ENCODE data around the gene MRPS17.

Gene MRPS17

GRCh38 chr7:55969391-55969790, 17.7 kb downstream of the MRPS17 start:
- H3K4me2 ChIP-seq (ENCODE audit: low read length) = no peak overlapping the region
- H3K27ac ChIP-seq = no peak overlapping the region
- no peak overlapping the region for H3K4me3 ChIP-seq (ENCODE audit: low read depth, low read length)
- H3K27me3 ChIP-seq (ENCODE audit: control insufficient read depth, insufficient read depth, low read length) = no peaks in the 10 kb centered on the region
- peaks cover 39% of the 10 kb centered on the region for H3K79me2 ChIP-seq
- H3K4me1 ChIP-seq = peaks cover 9% of the 10 kb centered on the region
- TF ChIP-seq, protein P1, sequence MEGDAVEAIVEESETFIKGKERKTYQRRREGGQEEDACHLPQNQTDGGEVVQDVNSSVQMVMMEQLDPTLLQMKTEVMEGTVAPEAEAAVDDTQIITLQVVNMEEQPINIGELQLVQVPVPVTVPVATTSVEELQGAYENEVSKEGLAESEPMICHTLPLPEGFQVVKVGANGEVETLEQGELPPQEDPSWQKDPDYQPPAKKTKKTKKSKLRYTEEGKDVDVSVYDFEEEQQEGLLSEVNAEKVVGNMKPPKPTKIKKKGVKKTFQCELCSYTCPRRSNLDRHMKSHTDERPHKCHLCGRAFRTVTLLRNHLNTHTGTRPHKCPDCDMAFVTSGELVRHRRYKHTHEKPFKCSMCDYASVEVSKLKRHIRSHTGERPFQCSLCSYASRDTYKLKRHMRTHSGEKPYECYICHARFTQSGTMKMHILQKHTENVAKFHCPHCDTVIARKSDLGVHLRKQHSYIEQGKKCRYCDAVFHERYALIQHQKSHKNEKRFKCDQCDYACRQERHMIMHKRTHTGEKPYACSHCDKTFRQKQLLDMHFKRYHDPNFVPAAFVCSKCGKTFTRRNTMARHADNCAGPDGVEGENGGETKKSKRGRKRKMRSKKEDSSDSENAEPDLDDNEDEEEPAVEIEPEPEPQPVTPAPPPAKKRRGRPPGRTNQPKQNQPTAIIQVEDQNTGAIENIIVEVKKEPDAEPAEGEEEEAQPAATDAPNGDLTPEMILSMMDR (IDR thresholded peaks at IDR 0.05) = no peak
- no peak overlapping the region for H2AFZ ChIP-seq
- H3K9ac ChIP-seq = no peak overlapping the region
- H3K9me3 ChIP-seq (ENCODE audit: control insufficient read depth, low read length) = no peaks in the 10 kb centered on the region
- H3K36me3 ChIP-seq (ENCODE audit: control insufficient read depth, insufficient read depth, low read length) = no peaks in the 10 kb centered on the region

DNA sequence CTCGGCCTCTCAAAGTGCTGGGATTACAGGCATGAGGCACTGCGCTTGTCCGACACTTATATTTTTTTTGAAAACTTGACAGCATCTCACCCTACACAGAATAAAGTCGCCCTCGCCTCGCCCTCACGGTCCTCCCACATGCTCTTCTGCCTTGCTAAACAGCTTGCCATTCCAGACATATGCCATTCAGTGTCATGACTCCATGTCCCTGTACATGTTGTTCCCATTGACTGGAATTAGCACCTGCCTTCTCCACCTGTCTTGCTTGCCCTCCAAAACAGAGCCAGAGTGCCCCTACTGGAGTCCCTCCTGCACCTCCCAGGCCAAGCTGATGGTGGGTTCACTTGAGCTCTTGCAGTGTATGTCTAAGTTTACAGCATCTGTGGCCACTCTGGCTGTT, 18.9 kb downstream of the MRPS17 start:
- Histone ChIP-seq H3K9ac (no peak overlapping the region), H3K36me3 (ENCODE audit: control insufficient read depth, insufficient read depth, low read length) (no peaks in the 10 kb centered on the region), H2AFZ (no peak overlapping the region), H3K4me3 (ENCODE audit: low read depth, low read length) (no peak overlapping the region), H3K4me2 (ENCODE audit: low read length) (no peak overlapping the region), H3K79me2 (peaks cover 43% of the 10 kb centered on the region), H3K27ac (no peak overlapping the region), H3K9me3 (ENCODE audit: control insufficient read depth, low read length) (no peaks in the 10 kb centered on the region), H3K4me1 (peaks cover 9% of the 10 kb centered on the region), H3K27me3 (ENCODE audit: control insufficient read depth, insufficient read depth, low read length) (no peaks in the 10 kb centered on the region)
- TF ChIP-seq, protein P1 (IDR thresholded peaks at IDR 0.05) = no peak

GRCh38 chr7:55970978-55971377, 19.3 kb downstream of the MRPS17 start:
- TF ChIP-seq, protein P1 (IDR thresholded peaks at IDR 0.05) = no peak
- Histone ChIP-seq H3K4me1 (peaks cover 9% of the 10 kb centered on the region), H3K36me3 (ENCODE audit: control insufficient read depth, insufficient read depth, low read length) (no peaks in the 10 kb centered on the region), H3K9ac (no peak overlapping the region), H3K4me2 (ENCODE audit: low read length) (no peak overlapping the region), H3K4me3 (ENCODE audit: low read depth, low read length) (no peak overlapping the region), H3K79me2 (peaks cover 39% of the 10 kb centered on the region), H3K9me3 (ENCODE audit: control insufficient read depth, low read length) (no peaks in the 10 kb centered on the region), H3K27ac (no peak overlapping the region), H3K27me3 (ENCODE audit: control insufficient read depth, insufficient read depth, low read length) (no peaks in the 10 kb centered on the region), H2AFZ (peak overlapping the region; percentile 25)

DNA sequence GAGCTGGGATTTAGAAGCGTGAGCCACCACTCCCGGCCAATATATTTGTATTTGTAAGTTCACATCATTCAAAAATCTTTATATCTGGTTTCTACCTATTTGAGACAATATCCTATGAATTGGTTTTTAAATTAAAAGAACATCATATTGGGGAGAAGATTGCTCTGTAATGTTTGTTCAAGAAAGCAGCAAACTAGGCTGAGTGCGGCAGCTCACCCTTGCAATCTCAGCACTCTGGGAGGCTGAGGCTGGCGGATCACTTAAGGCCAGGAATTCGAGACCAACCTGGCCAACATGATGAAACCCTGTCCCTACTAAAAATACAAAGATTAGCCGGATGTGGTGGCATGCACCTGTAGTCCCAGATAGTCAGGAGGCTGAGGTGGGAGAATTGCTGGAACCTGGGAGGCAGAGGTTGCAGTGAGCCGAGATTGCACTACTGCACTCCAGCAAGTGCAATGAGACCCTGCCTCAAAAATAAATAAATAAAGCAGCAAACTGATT, 22.1 kb downstream of the MRPS17 start:
- Histone ChIP-seq H3K4me1 (peaks cover 13% of the 10 kb centered on the region), H3K9ac (no peak overlapping the region), H3K27ac (no peak overlapping the region), H3K4me2 (ENCODE audit: low read length) (no peak overlapping the region), H3K27me3 (ENCODE audit: control insufficient read depth, insufficient read depth, low read length) (no peaks in the 10 kb centered on the region), H3K4me3 (ENCODE audit: low read depth, low read length) (no peak overlapping the region), H3K79me2 (peaks cover 37% of the 10 kb centered on the region), H2AFZ (no peak overlapping the region), H3K9me3 (ENCODE audit: control insufficient read depth, low read length) (no peaks in the 10 kb centered on the region), H3K36me3 (ENCODE audit: control insufficient read depth, insufficient read depth, low read length) (no peaks in the 10 kb centered on the region)
- TF ChIP-seq, protein P1 (IDR thresholded peaks at IDR 0.05) = no peak

DNA sequence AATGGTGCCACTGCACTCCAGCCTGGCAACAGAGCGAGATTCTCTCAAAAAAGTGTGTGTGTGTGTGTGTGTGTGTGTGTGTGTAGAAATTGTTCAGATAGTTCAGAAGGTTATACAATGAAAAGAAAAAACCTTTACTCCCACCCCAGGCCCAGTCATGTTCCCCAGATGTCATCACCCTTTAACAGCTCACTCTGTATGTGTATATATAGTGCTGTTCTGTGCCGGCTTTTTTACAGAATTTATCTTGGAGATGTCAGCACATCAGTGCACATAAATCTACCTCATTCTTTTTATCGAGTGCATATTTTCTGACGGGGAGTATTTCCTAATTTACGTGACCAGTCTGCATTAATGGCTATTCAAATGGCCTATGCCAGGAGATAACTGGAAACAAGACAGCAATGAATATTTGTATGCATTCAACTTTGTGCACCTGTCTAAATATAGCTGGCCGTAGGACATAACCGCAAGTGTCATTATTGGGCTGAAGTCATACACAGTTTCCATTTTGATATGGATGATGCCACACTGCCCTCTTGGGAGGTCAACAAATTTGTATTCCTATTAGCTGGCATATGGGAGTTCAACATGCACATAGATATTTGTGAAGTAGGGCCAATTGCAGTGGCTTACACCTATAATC, 24.4 kb downstream of the MRPS17 start:
- Histone ChIP-seq H2AFZ (no peak overlapping the region), H3K27ac (no peak overlapping the region)
- TF ChIP-seq, protein P1 (IDR thresholded peaks at IDR 0.05) = no peak

More for the DNA sequence above, 24.4 kb downstream of the MRPS17 start:
- Histone ChIP-seq H3K4me2 (ENCODE audit: low read length) (no peak overlapping the region), H3K36me3 (ENCODE audit: control insufficient read depth, insufficient read depth, low read length) (no peaks in the 10 kb centered on the region), H3K27me3 (ENCODE audit: control insufficient read depth, insufficient read depth, low read length) (no peaks in the 10 kb centered on the region), H3K9me3 (ENCODE audit: control insufficient read depth, low read length) (no peaks in the 10 kb centered on the region), H3K4me3 (ENCODE audit: low read depth, low read length) (no peak overlapping the region), H3K4me1 (peaks cover 7% of the 10 kb centered on the region), H3K9ac (no peak overlapping the region), H3K79me2 (peaks cover 26% of the 10 kb centered on the region)
